ENCODE results near the gene ZNF775.

GRCh38 chr7:150358433-150358832 is 20.7 kb upstream of the ZNF775 start:
- TF ChIP-seq POLR2AphosphoS5 (IDR thresholded peaks at IDR 0.05; ENCODE audit: low read depth, low read length) (no peak), SPI1 (IDR thresholded peaks at IDR 0.05; ENCODE audit: low read depth, low read length) (no peak), POLR2A (IDR thresholded peaks at IDR 0.05; ENCODE audit: low read depth, low read length) (no peak), TAF1 (IDR thresholded peaks at IDR 0.05; ENCODE audit: low read depth, low read length) (no peak), PAX5 (IDR thresholded peaks at IDR 0.05; ENCODE audit: insufficient read depth, low read length, severe bottlenecking) (no peak)

Data from GM12891 (cell line).